BJ (cell line): Measurements from ENCODE around the gene ZC3H12D. TPM values are rescaled to one million over a fixed set of nuclear protein-coding genes. Genes with fewer than 3 reads are reported as not detected.

Source experiments
- CTCF ChIA-PET: fragments of 350-600 bp; formaldehyde crosslinking; extraction: SDS; loops from one replicate; lab custom pipeline; 2021; ENCODE audit warnings: antibody characterized with exemption, inconsistent platforms; lab: Yijun Ruan, JAX
- POLR2A ChIA-PET: fragments of 300-600 bp; sonication (Branson Sonifier 250); formaldehyde crosslinking; extraction: SDS; loops from one replicate; lab custom pipeline; 2021; ENCODE audit warnings: antibody characterized with exemption; lab: Charles Lee
- DNase-seq: peaks from one replicate; pipeline ENCODE4 v3.0.0-alpha.2; 2011; ENCODE audit warnings: low read depth
- H3K27me3 ChIP-seq: 2 replicates; pipeline ENCODE4 v1.6.0; 2011; ENCODE audit warnings: low read length; ENCODE audit not compliant: control insufficient read depth, insufficient read depth
- H3K36me3 ChIP-seq: 2 replicates; pipeline ENCODE4 v1.5.1; 2011; ENCODE audit warnings: low read length; ENCODE audit not compliant: control insufficient read depth, insufficient read depth
- H3K4me3 ChIP-seq: 2 replicates; pipeline ENCODE4 v1.5.1; 2011; ENCODE audit warnings: low read depth, mild to moderate bottlenecking, control low read depth, low read length
- polyA plus RNA-seq: library from polyadenylated mRNA; depleted of rRNA; stranded (reverse); fragments of >200 nt; gene quantifications from 2 replicates; pipeline ENCODE4 v1.2.3, GENCODE V29; 2011
- TF ChIP-seq, protein P1 (sequence below): IDR thresholded peaks from 2 replicates; pipeline ENCODE4 v1.5.1; 2011; ENCODE audit warnings: low read depth, mild to moderate bottlenecking, control low read depth, inconsistent platforms, low read length, moderate library complexity; ENCODE audit not compliant: insufficient read depth

The ZC3H12D gene
- polyA plus RNA-seq, 1 experiment: 0.04 TPM

DNA sequence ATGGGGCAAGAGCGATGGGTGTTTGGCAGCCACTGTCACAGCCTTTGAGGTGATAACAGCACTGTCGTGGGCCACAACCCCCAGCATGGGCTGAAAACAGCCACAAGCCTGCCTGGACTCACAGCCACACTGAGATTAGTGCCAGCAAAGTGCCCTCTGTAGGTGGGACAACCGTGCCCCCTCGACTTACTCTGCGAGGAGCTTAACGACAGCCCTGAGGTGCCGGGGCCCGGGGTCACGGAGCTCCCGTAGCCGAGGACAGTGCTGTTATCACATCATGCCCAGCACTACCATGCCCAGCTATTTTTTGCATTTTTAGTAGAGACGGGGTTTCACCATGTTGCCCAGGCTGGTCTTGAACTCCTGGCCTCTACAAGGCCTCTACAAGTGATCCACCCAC lies 48.2 kb downstream of the ZC3H12D start:
- CTCF ChIA-PET: interaction anchor here (1.5 kb wide), 1 partner anchor 9 kb away, joined by 7 read pairs; no protein-coding TSS in a partner anchor
- TF ChIP-seq, protein P1, sequence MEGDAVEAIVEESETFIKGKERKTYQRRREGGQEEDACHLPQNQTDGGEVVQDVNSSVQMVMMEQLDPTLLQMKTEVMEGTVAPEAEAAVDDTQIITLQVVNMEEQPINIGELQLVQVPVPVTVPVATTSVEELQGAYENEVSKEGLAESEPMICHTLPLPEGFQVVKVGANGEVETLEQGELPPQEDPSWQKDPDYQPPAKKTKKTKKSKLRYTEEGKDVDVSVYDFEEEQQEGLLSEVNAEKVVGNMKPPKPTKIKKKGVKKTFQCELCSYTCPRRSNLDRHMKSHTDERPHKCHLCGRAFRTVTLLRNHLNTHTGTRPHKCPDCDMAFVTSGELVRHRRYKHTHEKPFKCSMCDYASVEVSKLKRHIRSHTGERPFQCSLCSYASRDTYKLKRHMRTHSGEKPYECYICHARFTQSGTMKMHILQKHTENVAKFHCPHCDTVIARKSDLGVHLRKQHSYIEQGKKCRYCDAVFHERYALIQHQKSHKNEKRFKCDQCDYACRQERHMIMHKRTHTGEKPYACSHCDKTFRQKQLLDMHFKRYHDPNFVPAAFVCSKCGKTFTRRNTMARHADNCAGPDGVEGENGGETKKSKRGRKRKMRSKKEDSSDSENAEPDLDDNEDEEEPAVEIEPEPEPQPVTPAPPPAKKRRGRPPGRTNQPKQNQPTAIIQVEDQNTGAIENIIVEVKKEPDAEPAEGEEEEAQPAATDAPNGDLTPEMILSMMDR: no peak
- Histone ChIP-seq H3K36me3 (no peaks in the 10 kb centered on the region), H3K27me3 (peaks cover 2% of the 10 kb centered on the region; the same call in 1 of the 2 replicates), H3K4me3 (no peak overlapping the region)
- POLR2A ChIA-PET: no interaction called here
- DNase-seq: no peak

DNA sequence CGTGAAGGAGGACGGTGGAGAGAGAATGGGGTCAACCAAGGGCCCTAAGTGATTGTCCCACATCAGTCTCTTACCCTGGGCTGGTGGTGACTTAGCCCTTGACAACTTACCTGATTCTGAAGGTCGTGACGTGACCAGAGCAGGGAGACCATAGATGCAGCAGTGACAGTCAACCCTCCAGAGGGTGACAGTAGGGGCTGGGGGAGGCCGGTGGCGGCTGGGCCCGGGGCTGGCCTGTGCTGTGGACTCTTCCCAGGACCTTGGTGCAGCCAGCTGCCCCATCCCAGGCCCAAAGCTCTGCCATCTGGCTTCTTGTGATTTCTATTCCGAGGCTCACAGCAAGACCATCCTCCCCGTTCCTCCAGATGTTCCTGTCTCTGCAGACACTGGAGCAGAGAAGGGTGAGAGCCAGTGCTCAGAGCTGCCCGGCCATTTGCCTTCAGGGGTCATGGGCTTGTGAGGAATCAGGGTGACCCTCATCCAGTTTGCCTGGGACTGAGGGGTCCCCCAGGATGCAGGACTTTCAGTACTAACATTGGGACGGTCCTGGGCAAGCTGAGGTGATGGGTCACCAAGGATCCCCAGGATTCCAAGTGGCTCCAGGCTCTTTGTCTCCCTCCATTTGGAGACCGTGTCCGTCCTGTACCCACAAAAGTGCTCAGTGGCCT lies 48.8 kb downstream of the ZC3H12D start:
- CTCF ChIA-PET: interaction anchor here (1.5 kb wide), 1 partner anchor 10 kb away, joined by 7 read pairs; no protein-coding TSS in a partner anchor
- Histone ChIP-seq H3K36me3 (no peaks in the 10 kb centered on the region), H3K27me3 (peaks cover 2% of the 10 kb centered on the region; the same call in 1 of the 2 replicates), H3K4me3 (no peak overlapping the region)
- TF ChIP-seq, protein P1: no peak
- POLR2A ChIA-PET: no interaction called here
- DNase-seq: no peak

DNA sequence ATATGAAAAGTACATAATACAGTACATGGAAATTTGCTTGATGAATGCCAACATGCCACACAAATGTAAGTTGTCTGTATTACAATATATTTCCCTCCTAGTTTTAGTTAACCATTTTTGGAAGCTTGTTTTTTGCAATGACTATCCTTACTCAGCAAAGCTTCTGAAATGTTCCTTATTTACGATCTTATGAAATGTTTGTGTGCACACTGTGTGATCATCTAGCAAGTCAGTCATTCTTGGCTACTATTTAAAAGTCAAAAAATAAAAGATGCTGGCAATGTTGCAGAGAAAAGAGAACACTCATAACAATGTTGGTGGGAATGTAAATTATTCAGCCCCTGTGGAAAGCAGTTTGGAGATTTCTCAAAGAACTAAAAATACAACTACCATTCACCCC lies 50.9 kb downstream of the ZC3H12D start:
- TF ChIP-seq, protein P1: no peak
- no peak for DNase-seq
- CTCF ChIA-PET: interaction anchor here (1.0 to 4.4 kb wide), 7 partner anchors 13 to 407 kb away, joined by 3 to 67 read pairs (median 7); no protein-coding TSS in a partner anchor
- Histone ChIP-seq H3K4me3 (no peak overlapping the region), H3K27me3 (peaks cover 3% of the 10 kb centered on the region), H3K36me3 (no peaks in the 10 kb centered on the region)
- POLR2A ChIA-PET: interaction anchor here (0.6 to 0.8 kb wide), 2 partner anchors 400 to 402 kb away, joined by 3 to 4 read pairs; no protein-coding TSS in a partner anchor

DNA sequence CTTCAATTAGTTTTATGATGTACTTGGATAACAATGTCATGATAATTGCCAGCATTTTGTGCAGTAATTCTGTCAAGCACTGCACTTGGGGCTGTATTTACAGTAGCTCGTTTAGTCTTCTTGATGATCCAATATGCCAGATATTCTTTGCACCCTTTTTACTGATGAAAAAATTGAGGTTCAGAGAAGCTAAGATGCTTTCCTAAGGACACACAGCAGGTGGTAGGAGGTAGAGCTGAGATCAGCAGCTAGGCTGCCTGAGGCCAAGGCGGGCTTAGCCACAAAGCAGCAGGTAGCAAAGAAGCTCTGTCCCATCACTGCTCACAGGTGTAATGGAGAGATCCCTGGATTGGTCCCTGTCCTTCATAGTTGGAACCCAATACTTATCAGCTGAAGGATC lies 51.4 kb downstream of the ZC3H12D start:
- CTCF ChIA-PET: interaction anchor here (0.7 to 4.4 kb wide), 9 partner anchors 9 to 406 kb away, joined by 3 to 67 read pairs (median 7); no protein-coding TSS in a partner anchor
- Histone ChIP-seq H3K36me3 (no peaks in the 10 kb centered on the region), H3K4me3 (no peak overlapping the region), H3K27me3 (peaks cover 6% of the 10 kb centered on the region)
- no peak for DNase-seq
- POLR2A ChIA-PET: interaction anchor here (0.8 kb wide), 1 partner anchor 402 kb away, joined by 4 read pairs; no protein-coding TSS in a partner anchor
- TF ChIP-seq, protein P1: no peak
